ENCODE data around the gene SHLD1. TPM values are rescaled to one million over a fixed set of nuclear protein-coding genes. Genes with fewer than 3 reads are reported as not detected.
A peak's percentile ranks its signal among the peaks of the same experiment; 100 is the strongest.

SHLD1 gene
- total and polyA plus RNA-seq, 2 donors (not counting 1 experiment from before 2014, with no cell fraction given), result 3.3 to 4.2 TPM

DNA sequence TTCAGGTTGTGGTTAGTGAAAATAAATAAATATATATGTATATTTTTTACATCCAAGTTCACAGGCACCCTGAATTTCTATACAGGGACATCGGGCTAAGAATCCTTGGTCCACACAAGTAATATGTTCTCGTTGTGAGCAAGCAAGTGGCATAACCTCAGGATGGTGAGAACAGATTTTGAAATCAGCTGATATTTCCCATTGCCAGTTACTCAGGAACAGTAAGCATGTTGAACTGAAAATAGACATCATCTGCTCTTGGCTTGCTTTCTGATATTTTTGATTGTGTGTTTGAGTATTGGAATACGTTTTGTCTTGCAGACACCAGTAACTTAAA is 112.5 kb downstream of the SHLD1 start:
- H3K4me1 ChIP-seq (ENCODE audit: control insufficient read depth, extremely low read depth, insufficient read depth, low read length), result peaks cover 2% of the 10 kb centered on the region
- H3K9ac ChIP-seq (ENCODE audit: insufficient read depth, low read length), result no peak overlapping the region
- H3K27ac ChIP-seq (ENCODE audit: insufficient read depth, low read length), result no peak overlapping the region
- H3K79me2 ChIP-seq (ENCODE audit: control insufficient read depth, insufficient read depth, low read length), result no peaks in the 10 kb centered on the region
- H3K4me2 ChIP-seq (ENCODE audit: extremely low read depth, insufficient read depth, low read length), result no peak overlapping the region
- H3K9me3 ChIP-seq (ENCODE audit: control insufficient read depth, insufficient read depth, low read depth, low read length), result no peaks in the 10 kb centered on the region
- no peaks in the 10 kb centered on the region for H4K20me1 ChIP-seq (ENCODE audit: control insufficient read depth, extremely low read depth, insufficient read depth, low read length)
- H3K36me3 ChIP-seq (ENCODE audit: control insufficient read depth, insufficient read depth, low read length), result no peaks in the 10 kb centered on the region
- no peaks in the 10 kb centered on the region for H3K27me3 ChIP-seq (ENCODE audit: control insufficient read depth, insufficient read depth, low read length)
- TF ChIP-seq EZH2 (IDR thresholded peaks at IDR 0.05; ENCODE audit: low read length, missing control alignments), result no peak
- TF ChIP-seq, protein P1, sequence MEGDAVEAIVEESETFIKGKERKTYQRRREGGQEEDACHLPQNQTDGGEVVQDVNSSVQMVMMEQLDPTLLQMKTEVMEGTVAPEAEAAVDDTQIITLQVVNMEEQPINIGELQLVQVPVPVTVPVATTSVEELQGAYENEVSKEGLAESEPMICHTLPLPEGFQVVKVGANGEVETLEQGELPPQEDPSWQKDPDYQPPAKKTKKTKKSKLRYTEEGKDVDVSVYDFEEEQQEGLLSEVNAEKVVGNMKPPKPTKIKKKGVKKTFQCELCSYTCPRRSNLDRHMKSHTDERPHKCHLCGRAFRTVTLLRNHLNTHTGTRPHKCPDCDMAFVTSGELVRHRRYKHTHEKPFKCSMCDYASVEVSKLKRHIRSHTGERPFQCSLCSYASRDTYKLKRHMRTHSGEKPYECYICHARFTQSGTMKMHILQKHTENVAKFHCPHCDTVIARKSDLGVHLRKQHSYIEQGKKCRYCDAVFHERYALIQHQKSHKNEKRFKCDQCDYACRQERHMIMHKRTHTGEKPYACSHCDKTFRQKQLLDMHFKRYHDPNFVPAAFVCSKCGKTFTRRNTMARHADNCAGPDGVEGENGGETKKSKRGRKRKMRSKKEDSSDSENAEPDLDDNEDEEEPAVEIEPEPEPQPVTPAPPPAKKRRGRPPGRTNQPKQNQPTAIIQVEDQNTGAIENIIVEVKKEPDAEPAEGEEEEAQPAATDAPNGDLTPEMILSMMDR (conservative IDR thresholded peaks at IDR 0.05 in 1 of 2, IDR thresholded peaks at IDR 0.05 in 1 of 2; ENCODE audit: low read depth in 1 of 2, low read length in 2 of 2), result no peak
- no peak overlapping the region for H3K4me3 ChIP-seq (replicated peaks in 1 of 4; ENCODE audit: control extremely low read depth in 1 of 4, insufficient read depth in 1 of 4, low read depth in 3 of 4, low read length in 4 of 4)
- peak in 1 of 2 donors; percentile 1 for DNase-seq (ENCODE audit: low read depth in 2 of 2)
- H2AFZ ChIP-seq (ENCODE audit: low read length), result no peak overlapping the region

DNA sequence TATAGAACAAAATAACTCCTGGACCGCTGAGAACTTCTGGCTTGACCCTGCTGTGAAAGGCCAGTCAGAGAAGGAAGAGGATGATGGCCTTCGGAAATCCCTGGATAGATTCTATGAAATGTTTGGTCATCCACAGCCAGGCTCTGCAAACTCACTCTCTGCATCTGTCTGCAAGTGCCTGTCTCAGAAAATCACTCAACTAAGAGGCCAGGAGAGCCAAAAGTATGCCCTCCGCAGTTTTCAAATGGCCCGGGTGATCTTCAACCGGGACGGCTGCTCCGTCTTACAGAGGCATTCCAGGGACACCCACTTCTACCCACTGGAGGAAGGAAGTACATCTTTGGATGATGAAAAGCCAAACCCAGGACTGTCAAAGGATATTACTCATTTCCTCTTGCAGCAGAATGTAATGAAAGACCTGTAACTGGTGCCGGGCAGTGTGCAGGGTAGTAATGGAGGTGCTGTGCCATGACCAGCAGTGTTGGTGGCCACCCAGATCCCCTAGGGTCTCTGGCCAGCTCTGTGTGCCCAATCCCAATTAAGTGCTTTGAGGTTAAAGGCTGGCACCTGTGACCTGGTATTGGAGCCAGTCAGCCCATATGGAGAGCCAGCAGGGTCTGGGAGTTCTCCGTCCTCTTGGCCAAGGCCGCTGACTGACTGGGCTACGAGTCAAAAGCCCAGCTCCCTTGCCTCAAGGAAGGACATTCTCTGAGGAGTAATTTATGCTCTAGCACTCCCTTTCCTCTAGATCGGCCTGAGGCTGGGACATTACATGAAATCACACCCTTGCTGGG is 113.0 kb downstream of the SHLD1 start:
- Histone ChIP-seq H3K27ac (ENCODE audit: insufficient read depth, low read length) (no peak overlapping the region), H3K79me2 (ENCODE audit: control insufficient read depth, insufficient read depth, low read length) (no peaks in the 10 kb centered on the region), H3K4me3 (replicated peaks in 1 of 4; ENCODE audit: control extremely low read depth in 1 of 4, insufficient read depth in 1 of 4, low read depth in 3 of 4, low read length in 4 of 4) (no peak overlapping the region), H3K4me2 (ENCODE audit: extremely low read depth, insufficient read depth, low read length) (peak overlapping the region; percentile 37), H3K9me3 (ENCODE audit: control insufficient read depth, insufficient read depth, low read depth, low read length) (no peaks in the 10 kb centered on the region), H2AFZ (ENCODE audit: low read length) (no peak overlapping the region), H3K4me1 (ENCODE audit: control insufficient read depth, extremely low read depth, insufficient read depth, low read length) (peaks cover 2% of the 10 kb centered on the region), H3K36me3 (ENCODE audit: control insufficient read depth, insufficient read depth, low read length) (no peaks in the 10 kb centered on the region), H3K27me3 (ENCODE audit: control insufficient read depth, insufficient read depth, low read length) (no peaks in the 10 kb centered on the region), H3K9ac (ENCODE audit: insufficient read depth, low read length) (no peak overlapping the region), H4K20me1 (ENCODE audit: control insufficient read depth, extremely low read depth, insufficient read depth, low read length) (no peaks in the 10 kb centered on the region)
- DNase-seq (ENCODE audit: low read depth in 2 of 2), result peak; percentile 54 to 81
- TF ChIP-seq EZH2 (IDR thresholded peaks at IDR 0.05; ENCODE audit: low read length, missing control alignments), result no peak
- TF ChIP-seq, protein P1 (conservative IDR thresholded peaks at IDR 0.05 in 1 of 2, IDR thresholded peaks at IDR 0.05 in 1 of 2; ENCODE audit: low read depth in 1 of 2, low read length in 2 of 2), result no peak

DNA sequence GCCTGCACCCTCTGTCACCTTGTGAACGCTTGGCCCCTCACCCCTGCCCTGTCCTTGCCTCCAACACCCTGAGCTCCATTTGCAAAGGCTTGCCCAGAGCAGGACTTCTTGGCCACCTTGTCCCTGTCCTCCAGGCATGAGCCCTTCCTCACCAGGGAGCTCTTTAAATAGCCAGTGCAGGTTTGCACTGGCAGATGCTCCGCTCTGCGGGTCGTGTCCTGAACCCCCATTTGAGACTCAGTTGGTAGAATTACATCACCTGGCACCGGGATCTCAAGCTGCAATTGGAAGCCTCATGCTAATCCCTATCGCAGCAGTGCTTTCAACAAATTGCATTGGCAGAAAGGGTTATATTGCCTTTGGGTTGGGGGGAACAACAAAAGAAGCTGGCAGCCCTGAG is 114.2 kb downstream of the SHLD1 start:
- Histone ChIP-seq H3K27ac (ENCODE audit: insufficient read depth, low read length) (no peak overlapping the region), H3K27me3 (ENCODE audit: control insufficient read depth, insufficient read depth, low read length) (no peaks in the 10 kb centered on the region), H2AFZ (ENCODE audit: low read length) (no peak overlapping the region), H3K36me3 (ENCODE audit: control insufficient read depth, insufficient read depth, low read length) (no peaks in the 10 kb centered on the region), H3K9me3 (ENCODE audit: control insufficient read depth, insufficient read depth, low read depth, low read length) (no peaks in the 10 kb centered on the region), H3K9ac (ENCODE audit: insufficient read depth, low read length) (no peak overlapping the region), H3K79me2 (ENCODE audit: control insufficient read depth, insufficient read depth, low read length) (no peaks in the 10 kb centered on the region), H3K4me3 (replicated peaks in 1 of 4; ENCODE audit: control extremely low read depth in 1 of 4, insufficient read depth in 1 of 4, low read depth in 3 of 4, low read length in 4 of 4) (no peak overlapping the region), H4K20me1 (ENCODE audit: control insufficient read depth, extremely low read depth, insufficient read depth, low read length) (no peaks in the 10 kb centered on the region), H3K4me2 (ENCODE audit: extremely low read depth, insufficient read depth, low read length) (no peak overlapping the region), H3K4me1 (ENCODE audit: control insufficient read depth, extremely low read depth, insufficient read depth, low read length) (peaks cover 2% of the 10 kb centered on the region)
- DNase-seq (ENCODE audit: low read depth in 2 of 2), result no peak
- TF ChIP-seq EZH2 (IDR thresholded peaks at IDR 0.05; ENCODE audit: low read length, missing control alignments), result no peak
- TF ChIP-seq, protein P1 (conservative IDR thresholded peaks at IDR 0.05 in 1 of 2, IDR thresholded peaks at IDR 0.05 in 1 of 2; ENCODE audit: low read depth in 1 of 2, low read length in 2 of 2), result no peak
